ENCODE measurements around the gene MAU2. TPM values are rescaled to one million over a fixed set of nuclear protein-coding genes. Genes with fewer than 3 reads are reported as not detected.

The MAU2 gene
- total and polyA plus RNA-seq, 2 of the 13 experiments (the other 11 are each of a cell fraction or from before 2014, with no cell fraction given) = 16.8 to 33.8 TPM

DNA sequence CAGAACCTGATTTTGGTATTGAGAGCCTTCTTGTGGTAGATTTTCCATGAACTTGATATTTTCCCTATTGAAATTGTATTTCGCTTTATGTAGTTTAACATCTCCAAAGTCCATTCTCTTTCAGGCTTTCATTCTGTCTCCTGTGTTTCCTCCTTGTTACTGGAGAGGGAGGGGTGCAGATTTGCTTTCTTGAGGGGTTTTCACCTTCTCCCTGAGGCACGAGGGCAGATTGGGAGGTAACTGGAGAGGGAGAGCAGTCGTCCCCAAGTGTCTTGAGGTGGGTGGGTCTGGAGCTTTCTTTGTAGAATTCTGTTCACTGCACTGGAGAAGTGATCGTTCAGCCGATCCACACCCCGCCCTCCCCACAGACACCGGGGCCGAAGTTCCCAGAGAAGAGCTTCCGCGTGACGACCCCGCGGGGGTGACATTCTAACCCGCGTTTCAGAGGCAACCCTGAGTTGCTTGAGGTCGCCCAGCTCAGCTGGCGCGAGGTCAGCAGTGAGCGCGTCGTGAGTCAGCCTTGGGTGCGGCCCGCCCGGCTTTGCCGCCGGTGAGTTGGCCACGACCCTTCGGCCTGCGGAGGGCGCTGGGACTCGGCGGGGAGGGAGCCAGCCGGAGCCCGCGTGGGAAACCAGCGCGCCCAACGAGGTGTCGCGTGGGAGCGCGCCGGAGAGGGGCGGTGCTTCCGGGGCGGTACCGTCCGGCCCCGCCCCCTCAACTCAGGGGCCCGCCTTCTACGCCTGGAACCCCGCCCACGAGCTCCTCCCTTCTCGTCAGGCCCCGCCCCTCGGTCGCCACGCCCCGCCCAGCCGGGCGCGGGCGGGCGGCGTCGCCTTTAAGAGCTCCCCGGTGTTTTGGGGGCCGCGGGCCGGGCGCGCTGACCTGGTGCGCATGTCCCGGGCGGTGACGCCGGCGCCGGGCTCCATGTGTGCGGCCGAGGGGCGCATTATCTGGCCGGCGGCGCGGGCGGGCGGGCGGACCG is 84.5 kb downstream of the MAU2 start, which contains the start of gene GATAD2A (continued):
- TF ChIP-seq EZH2 (conservative IDR thresholded peaks at IDR 0.05; ENCODE audit: low read depth, low read length) = no peak
- 0 out of 2 replicates have a peak, but pooled peaks have one; percentile 47 for TF ChIP-seq ZNF558 (CRISPR knock-in tag; IDR thresholded peaks at IDR 0.05; ENCODE audit: borderline replicate concordance)
- TF ChIP-seq GRHL1 (CRISPR knock-in tag; conservative IDR thresholded peaks at IDR 0.05) = no peak
- no peak for TF ChIP-seq ZNF720 (CRISPR knock-in tag; IDR thresholded peaks at IDR 0.05)
- peak; percentile 86 for TF ChIP-seq GATAD2A (CRISPR knock-in tag; IDR thresholded peaks at IDR 0.05)
- TF ChIP-seq, protein P1, sequence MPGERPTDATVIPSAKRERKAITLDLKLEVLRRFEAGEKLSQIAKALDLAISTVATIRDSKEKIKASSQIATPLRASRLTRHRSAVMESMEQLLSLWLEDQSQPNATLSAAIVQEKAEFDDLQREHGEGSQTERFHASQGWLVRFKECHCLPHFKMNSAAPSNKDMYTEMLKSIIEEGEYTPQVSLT (CRISPR knock-in tag; IDR thresholded peaks at IDR 0.05; ENCODE audit: borderline replicate concordance, low read depth) = no peak
- TF ChIP-seq ZNF430 (CRISPR knock-in tag; IDR thresholded peaks at IDR 0.05) = peak; percentile 76; the same call in 1 of the 2 replicates
- peak; percentile 68; the same call in 1 of the 2 replicates for TF ChIP-seq PRMT3 (CRISPR knock-in tag; IDR thresholded peaks at IDR 0.05; ENCODE audit: borderline replicate concordance, low read depth)
- peak; percentile 77 for TF ChIP-seq ZNF263 (CRISPR knock-in tag; IDR thresholded peaks at IDR 0.05)
- no peak; the same call in 1 of the 2 replicates for TF ChIP-seq ZNF567 (CRISPR knock-in tag; IDR thresholded peaks at IDR 0.05; ENCODE audit: borderline replicate concordance)
- peak; percentile 73; the same call in 1 of the 2 replicates for TF ChIP-seq ZNF329 (CRISPR knock-in tag; IDR thresholded peaks at IDR 0.05; ENCODE audit: low read depth)
- peak; percentile 96 for TF ChIP-seq ETV5 (CRISPR knock-in tag; IDR thresholded peaks at IDR 0.05; ENCODE audit: borderline replicate concordance)
- TF ChIP-seq, protein P2, sequence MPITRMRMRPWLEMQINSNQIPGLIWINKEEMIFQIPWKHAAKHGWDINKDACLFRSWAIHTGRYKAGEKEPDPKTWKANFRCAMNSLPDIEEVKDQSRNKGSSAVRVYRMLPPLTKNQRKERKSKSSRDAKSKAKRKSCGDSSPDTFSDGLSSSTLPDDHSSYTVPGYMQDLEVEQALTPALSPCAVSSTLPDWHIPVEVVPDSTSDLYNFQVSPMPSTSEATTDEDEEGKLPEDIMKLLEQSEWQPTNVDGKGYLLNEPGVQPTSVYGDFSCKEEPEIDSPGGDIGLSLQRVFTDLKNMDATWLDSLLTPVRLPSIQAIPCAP (CRISPR knock-in tag; IDR thresholded peaks at IDR 0.05; ENCODE audit: low read depth) = no peak
- TF ChIP-seq, protein P3, sequence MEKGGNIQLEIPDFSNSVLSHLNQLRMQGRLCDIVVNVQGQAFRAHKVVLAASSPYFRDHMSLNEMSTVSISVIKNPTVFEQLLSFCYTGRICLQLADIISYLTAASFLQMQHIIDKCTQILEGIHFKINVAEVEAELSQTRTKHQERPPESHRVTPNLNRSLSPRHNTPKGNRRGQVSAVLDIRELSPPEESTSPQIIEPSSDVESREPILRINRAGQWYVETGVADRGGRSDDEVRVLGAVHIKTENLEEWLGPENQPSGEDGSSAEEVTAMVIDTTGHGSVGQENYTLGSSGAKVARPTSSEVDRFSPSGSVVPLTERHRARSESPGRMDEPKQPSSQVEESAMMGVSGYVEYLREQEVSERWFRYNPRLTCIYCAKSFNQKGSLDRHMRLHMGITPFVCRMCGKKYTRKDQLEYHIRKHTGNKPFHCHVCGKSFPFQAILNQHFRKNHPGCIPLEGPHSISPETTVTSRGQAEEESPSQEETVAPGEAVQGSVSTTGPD (CRISPR knock-in tag; IDR thresholded peaks at IDR 0.05) = no peak
- no peak for TF ChIP-seq ZNF382 (CRISPR knock-in tag; IDR thresholded peaks at IDR 0.05; ENCODE audit: borderline replicate concordance)
- TF ChIP-seq ZNF773 (CRISPR knock-in tag; IDR thresholded peaks at IDR 0.05; ENCODE audit: borderline replicate concordance) = peak; percentile 95
- TF ChIP-seq ZNF761 (CRISPR knock-in tag; conservative IDR thresholded peaks at IDR 0.05) = peak; percentile 95
- TF ChIP-seq MXD4 (CRISPR knock-in tag; IDR thresholded peaks at IDR 0.05) = peak; percentile 90
- TF ChIP-seq ZSCAN12 (CRISPR knock-in tag; IDR thresholded peaks at IDR 0.05) = peak; percentile 97; the same call in 1 of the 2 replicates
- TF ChIP-seq DNMT1 (CRISPR knock-in tag; IDR thresholded peaks at IDR 0.05) = 0 out of 2 replicates have a peak, but pooled peaks have one; percentile 68
- TF ChIP-seq, protein P4, sequence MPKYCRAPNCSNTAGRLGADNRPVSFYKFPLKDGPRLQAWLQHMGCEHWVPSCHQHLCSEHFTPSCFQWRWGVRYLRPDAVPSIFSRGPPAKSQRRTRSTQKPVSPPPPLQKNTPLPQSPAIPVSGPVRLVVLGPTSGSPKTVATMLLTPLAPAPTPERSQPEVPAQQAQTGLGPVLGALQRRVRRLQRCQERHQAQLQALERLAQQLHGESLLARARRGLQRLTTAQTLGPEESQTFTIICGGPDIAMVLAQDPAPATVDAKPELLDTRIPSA (CRISPR knock-in tag; IDR thresholded peaks at IDR 0.05; ENCODE audit: borderline replicate concordance) = peak; percentile 80
- TF ChIP-seq ZNF501 (CRISPR knock-in tag; IDR thresholded peaks at IDR 0.05) = peak; percentile 97
- TF ChIP-seq ZBTB8A (CRISPR knock-in tag; IDR thresholded peaks at IDR 0.05; ENCODE audit: borderline replicate concordance, low read depth) = no peak; the same call in 1 of the 2 replicates
- TF ChIP-seq ZNF468 (CRISPR knock-in tag; IDR thresholded peaks at IDR 0.05) = peak; percentile 28; the same call in 1 of the 2 replicates

All from HepG2 (cell line).